Inferior parietal cortex (tissue), 1 donor: Measurements from ENCODE around the gene TKFC.

Experiments used
- DNase-seq: peaks from one replicate; pipeline ENCODE4 v3.0.0-alpha.2; 2016; ENCODE audit errors: extremely low spot score

TKFC gene

DNA sequence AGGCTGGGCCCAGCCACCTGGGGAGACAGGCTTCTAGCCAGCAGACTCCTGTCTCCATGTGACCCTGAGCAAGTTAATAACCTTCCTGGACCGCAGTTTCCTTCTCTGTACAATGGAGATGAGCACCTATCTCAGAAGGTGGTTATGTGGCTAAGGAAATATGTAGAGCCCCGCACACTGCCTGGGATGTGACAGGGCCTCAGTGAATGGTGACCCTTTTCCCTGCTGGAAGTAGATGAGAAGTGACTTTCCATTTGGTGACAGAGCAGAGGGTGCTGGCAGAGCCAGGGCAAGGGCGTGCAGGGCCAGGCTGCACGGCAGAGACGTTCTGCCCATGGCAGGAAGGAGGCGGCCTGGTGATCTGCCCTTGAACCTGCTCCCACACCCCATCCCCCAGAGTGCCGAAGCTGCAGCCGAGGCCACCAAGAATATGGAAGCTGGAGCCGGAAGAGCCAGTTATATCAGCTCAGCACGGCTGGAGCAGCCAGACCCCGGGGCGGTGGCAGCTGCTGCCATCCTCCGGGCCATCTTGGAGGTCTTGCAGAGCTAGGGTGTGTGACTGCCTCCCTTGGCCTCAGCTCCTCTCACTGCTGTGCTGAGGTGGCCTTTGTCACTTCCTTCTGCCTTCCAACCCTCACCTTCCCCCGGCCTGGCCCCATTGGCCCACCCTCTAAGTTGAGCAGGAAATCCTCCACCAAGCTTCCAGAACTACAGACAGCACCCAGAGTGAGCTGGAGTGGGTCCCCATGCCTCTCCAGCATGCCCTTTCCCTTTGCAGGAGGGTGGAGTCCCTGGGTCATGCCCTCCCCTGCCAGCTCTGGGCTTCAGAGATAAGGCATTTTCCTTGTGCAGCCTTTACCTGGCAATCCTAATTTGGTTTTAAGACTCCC lies 13.2 kb downstream of the TKFC start:
- DNase-seq: no peak

DNA sequence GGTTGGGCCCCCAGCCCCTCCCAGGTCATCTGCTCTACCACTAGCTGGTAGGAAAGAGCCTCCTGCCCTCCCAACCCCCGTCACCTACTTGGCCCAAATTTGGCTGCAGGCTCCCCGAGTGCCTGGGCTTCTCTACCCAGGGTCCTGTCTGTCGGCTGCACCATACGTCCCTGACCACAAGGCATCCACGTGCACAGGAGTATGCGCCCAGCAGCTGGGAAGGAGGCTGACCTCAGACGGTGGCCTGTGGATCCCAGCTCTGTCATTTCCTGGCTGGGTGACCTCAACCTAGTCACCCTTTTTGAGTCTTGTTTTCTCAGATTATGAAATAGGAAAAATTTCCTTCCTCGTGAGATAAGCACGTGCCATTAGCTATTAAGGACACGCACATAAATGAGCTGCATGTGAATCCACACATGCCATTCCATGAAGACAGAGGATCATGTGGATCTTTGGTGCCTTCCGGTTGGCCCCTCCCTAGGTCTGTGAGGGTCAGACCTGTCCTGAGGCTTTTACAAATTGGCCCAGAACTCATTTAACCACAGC lies 15.0 kb downstream of the TKFC start:
- DNase-seq: no peak

DNA sequence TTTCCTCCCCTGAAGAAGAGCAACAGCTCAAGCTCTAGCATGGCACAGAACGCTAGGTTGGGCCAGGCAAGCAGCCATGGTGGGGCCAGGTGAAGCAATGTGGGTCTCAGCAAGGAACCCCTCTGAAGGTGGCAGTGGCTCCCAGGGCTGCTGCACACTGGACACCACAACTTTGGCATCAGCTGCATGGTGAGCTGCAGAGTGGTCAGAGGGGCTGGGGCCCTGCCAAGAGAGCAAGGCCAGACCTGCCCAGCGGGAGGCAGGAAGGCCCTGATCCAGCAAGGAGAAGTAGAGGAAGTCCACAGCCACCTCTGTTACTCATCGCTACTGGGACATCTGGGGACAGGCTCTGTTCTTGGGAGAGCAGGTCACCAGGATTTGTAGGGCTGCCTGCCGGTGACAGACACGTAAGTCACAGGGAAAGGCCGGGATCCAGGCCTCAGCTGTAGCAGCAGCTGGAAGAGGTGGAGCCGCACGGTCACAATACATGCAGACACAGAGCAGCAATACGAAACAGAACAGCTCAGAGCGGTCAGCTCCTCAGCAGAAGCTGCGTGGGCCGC lies 16.2 kb downstream of the TKFC start:
- no peak for DNase-seq

DNA sequence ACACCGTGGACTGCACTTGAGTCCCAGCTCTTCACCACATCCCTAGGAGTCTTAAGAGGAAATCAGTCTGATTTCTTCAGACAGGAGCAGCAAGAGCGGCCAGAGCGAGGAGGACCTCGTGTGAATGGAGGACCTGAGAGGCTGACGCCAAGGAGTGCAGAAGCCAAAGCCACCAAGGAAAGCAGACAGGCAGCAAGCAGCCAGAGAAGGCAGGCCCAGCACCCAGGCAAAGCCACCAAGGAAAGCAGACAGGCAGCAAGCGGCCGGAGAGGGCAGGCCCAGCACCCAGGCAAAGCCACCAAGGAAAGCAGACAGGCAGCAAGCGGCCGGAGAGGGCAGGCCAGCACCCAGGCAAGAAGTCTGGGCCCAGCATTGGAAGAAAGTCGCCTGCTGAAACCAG lies 16.9 kb downstream of the TKFC start:
- no peak for DNase-seq

DNA sequence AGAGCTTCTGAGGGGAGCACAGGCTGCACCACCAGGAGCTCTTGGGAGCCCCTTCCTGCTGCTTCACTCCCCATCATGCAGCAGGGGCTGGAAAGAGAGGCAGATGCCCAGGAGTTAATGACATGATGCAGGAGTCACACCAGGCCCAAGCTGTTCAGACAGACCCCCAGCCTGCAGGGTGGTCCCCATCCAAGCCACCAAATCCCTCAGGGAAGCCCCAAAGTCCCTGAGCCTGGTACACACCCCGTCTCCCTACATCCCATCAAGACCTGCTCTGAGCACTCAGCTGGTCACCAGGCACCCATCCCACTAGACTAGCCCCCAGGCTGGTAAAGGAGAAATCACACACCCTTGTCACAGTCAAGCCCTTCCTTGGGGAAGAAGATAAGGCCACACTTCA lies 17.3 kb downstream of the TKFC start:
- no peak for DNase-seq

DNA sequence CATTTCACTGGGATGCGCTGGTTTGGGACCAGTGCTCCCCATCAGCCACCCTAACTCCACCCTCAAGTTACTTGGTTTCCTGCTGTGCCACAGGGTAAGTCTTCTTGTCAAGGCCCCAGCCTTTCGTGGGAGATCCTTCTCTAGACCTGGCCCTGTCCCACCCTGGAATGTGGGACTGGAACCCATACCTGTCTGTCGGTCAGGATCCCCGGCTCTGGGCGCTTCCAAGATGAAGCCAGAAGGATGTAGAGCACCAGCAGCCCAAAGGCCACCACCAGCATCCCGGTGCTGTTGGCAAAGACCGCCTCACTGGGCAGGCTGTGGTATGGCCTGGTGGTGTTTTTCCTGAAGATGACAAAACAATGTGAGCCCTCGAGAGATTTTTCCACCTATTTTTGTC lies 17.8 kb downstream of the TKFC start:
- no peak for DNase-seq

DNA sequence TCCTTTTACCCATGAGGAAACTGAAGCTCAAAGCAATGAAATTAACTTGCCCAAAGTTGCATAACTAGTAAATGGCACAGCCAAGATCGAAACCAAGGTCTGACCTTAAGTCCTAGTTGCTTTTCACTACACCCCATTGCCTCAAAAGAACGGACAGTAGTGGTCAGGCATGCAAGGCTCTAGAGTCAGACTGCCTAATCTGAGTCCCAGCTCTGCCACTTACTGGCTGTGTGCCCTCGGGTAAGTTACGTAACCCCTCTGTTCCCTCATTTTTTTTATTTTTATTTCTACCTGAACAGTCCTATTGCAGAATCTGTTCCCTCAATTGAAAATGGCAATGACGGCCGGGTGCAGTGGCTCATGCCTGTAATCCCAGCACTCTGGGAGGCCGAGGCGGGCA lies 19.0 kb downstream of the TKFC start:
- no peak for DNase-seq

DNA sequence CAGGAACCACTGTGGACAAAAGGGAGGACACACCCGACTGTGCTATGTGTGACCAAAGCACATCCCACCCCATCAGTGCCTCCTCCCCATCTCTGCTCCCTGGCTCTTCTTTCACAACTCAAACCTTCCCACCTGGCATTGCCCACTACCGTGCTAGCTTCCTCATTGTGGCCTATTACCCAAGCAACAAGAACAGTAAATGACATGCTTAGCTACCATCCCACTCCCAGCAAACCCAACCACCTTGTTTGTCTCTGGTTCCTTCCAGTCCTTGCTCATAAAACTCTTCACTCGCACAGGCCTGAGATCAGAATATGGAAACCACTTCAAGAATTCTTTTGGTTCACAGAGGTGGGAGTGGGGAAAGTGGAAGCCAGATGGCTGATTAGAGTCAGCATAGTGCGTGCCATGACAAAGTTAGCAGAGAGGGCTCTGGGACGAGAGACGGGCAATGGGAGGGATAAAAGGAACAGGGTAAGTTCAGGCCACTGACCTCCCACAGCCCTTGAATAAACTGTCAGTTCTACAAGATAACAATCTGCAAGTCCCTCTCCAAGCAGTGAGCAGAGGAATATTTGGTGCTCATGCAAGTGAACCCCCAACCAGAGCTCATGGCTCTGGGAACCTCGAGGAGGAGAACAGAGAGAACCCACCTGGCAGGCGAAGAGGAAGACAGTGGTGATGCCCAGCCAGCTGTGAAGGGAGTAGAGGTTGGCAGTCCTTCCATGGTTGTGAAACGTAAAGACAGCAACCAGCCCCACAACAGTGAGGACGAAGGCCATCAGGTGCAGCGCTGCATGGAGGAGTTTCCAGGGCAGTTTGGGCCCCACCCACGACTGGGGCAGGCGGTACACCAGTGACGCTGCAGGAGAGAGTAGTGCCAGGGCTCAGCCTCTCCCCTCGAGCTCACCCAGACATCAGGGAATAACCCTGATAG lies 20.4 kb downstream of the TKFC start:
- DNase-seq: no peak

DNA sequence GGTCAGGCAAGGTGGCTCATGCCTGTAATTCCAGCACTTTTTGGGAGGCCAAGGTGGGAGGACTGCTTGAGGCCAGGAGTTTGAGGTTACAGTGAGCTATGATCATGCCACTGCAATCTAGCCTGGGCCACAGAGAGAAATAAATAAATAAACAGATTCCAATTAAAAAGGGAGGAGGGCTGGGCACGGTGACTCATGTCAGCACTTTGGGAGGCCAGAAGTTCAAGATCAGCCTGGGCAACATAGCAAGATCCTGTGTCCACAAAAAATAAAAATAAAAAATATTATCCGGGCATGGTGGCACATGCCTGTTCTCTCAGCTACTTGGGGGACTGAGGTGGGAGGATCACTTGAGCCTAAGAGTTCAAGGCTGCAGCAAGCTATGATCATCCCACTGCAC lies 21.2 kb downstream of the TKFC start:
- no peak for DNase-seq

DNA sequence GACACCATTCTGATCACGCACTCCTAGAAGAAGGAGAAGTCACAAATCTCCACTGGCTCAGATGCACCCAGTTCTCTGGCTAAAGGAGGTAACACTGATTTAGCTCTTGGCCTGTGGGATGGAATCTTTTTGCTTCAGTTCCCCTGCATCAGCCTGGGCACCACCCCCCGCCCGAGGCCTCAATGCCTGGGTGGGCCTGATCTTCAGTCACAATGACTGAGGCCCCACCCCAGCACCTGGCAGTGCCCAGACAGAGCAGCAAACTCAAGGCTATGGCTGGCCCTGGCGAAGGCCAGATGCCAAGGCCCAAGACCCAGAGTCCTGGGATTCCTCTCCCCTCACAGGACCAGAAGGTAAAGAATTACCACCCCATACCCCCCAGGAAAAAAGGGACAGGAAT lies 23.7 kb downstream of the TKFC start:
- no peak for DNase-seq

DNA sequence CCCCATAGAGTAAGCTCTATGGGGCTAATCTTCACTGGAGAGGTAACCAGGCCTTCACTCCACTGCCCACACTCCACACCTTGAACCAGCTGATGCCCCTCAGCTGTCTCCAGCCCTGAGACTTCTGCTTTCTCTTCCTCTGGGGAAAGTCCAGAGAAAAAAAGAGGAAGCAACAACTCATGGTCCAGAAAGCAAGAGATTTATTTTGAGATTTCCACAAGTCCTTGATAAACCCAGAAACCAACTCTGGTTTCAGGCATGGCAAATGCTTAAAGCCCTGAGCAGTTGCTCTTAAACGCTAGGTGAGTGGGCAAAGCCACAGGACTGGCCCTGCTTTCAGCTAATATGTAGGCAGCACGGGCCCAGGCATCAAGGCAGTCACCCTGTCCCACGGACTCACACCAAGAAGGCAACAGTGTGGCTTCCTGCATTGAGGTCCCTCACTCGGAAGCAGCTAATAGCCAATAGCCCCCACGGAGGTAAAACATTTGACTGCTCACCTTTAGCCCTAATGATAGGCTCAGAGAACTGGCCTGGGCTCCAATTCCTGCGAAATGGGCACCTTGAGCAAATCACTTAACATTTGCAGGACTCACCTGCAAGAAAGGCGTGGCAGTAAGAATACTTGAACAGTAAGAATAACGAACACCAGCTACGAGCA lies 24.3 kb downstream of the TKFC start:
- no peak for DNase-seq

DNA sequence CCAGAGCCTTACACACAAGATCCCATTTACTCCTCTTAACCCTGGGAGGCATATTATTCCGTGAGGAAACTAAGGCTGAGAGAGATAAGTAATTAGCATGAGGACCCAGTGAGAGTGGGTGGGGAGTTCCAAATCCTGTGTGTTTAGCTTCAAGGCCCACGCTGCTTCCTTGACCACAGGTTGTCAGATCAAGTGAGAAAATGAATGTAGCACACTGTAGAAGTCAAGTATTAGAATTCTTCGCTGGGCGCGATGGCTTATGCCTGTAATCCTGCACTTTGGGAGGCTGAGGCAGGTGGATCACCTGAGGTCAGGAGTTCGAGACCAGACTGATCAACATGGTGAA lies 24.8 kb downstream of the TKFC start:
- no peak for DNase-seq

DNA sequence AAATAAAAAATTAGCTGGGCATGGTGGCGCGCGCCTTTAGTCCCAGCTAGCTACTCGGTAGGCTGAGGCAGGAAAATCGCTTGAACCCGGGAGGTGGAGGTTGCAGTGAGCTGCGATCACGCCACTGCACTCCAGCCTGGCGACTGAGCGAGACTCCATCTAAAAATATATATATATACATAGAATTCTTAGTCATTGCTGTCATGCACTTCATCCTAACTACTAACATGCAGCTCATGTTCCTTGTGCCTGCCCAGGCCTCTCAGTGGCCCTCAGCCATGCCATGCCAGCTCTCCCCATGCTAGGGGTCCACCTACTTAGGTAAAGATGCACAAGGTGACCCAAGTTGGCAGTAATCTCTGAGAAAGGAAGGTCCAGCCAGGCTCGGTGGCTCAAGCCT lies 25.5 kb downstream of the TKFC start:
- no peak for DNase-seq

DNA sequence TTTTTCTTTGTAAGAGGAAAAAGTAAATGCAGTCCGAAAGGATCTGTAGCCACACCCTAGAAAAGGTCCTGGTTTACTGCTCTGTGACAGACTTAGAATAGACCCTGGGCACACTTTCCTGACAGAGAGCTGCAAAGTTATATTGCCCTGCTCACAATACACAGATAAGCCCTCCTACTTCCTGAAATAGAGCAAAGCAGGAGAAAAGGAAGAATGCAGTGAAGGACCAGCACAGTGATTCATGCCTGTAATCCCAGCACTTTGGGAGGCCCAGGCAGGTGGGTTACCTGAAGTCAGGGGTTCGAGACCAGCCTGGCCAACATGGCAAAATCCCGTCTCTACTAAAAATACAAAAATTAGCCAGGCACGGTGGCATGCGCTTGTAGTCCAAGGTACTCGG lies 26.5 kb downstream of the TKFC start:
- DNase-seq: no peak

DNA sequence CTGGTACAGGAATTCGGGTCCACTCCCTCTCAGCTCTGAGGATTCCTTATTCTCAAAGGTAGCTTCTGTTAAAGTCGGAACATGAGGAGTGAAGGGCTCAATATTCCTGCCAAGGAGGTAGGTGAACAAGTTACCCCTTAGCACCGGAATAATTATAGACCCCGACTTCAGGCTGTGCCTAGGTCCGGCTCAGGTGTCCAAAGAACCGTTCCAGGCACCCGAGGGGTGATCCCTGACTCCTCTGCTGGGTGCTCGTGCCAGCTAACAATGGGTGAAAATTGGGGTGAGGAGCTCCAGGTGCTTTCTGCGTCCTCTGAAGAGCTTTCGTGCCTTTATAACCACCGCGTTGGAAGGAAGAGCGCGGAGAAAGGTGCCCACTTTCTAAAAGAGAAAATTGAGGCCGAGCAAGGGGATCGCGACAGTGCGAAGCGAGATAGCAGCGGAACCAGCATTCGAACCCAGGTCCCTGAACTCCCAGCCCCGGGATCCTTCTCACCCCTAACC lies 28.3 kb downstream of the TKFC start:
- DNase-seq: no peak

DNA sequence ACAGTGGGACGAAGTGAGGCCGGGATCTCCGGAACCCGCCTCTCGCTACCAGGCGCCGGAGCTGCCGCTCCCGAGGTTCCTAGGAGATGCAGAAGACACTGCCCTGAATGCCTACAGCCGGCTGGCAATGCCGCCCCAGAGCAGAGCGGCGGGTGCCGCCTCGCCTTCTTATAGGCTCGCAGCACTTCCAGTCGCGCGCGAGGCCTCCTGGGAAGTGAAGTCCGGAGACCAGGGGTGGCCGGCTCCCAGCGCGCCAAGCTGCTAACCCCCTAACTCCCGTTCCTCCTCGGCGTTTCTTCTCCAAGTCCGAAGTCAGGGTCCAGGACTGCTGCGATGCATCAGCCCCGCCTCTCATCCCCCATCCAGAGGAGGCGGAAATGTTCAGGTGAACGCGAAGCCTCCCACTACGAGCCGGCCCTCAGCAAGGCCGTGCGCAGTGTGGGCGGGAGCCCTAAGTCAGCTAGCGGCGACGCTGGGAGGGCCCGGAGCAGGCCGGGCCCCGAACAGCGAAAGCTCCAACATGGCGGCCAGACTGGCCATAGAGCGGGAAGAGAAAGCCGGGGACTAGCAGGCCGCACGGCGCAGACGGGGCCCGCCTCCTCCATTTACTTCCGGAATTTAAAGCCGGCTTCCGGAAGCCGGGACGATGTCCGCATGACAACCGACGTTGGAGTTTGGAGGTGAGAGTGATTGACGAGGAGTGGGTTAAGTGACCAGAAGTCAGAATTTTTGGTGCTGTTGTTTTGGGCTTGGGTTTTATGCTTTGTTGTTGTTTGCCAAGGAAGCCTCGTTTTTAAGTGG lies 28.9 kb downstream of the TKFC start, which contains the start of the genes CYB561A3 and TMEM138:
CYB561A3 (minus strand) TSS at position 142 of the 801 bp plus-strand sequence. CDS start 5,169 bp downstream, outside the sequence.
TMEM138 (plus strand) TSS at position 634 of the 801 bp plus-strand sequence. CDS start 2,017 bp downstream, outside the sequence.
- peak; percentile 94 for DNase-seq

DNA sequence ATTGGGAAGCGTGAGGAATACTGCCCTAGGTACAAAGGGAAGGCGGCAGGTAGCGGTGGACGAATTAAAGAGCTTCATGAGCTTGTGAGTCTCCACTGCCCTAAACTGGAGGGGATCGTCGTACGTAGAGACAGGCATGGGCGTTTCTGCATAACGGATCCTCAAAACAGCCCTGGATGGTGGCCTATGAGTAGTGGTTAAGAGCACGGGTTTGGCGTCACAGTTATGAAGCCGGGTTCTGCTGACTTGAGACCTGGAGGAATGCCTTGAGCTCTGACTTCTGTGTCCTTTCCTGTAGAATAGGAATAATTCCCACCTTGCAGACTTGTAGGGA lies 29.5 kb downstream of the TKFC start:
- DNase-seq: no peak

DNA sequence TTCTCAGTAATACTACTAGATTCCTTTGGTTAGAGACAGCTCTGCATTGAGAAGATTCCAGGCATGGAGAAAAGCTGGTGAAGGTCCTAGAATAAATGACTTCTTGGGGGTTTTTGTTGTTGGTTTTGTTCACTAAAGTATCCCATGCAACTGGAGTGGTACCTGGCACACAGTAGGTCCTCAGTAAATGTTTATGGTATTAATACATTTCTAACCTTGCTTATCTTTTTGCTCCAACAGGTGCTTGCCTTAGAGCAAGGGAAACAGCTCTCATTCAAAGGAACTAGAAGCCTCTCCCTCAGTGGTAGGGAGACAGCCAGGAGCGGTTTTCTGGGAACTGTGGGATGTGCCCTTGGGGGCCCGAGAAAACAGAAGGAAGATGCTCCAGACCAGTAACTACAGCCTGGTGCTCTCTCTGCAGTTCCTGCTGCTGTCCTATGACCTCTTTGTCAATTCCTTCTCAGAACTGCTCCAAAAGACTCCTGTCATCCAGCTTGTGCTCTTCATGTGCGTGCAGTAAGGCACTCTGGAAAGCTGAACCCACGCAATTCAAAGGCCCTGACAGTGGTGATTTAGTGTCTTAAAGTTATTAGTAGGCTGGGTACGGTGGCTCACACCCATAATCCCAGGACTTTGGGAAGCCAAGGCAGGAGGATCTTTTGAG lies 31.1 kb downstream of the TKFC start:
- DNase-seq: no peak

DNA sequence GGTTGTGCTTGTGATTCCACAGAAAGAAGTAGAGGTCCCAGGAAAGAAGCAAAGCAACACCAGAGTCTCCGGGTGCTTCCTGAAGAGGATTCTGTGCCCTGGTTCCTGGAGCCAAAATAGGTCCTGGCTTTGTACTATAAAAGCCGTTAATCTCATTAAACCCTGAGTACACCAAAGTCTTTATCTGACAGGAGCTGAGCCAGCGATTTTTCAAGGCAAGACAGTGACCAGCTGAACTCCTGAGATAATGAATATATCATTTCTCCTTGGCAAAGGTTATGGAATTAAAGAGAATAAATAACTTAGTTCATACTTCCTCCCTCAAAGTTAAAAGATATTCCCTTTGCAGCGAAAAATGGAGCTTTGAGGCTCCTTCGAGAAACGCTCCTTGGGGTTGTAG lies 34.4 kb downstream of the TKFC start:
- no peak for DNase-seq

DNA sequence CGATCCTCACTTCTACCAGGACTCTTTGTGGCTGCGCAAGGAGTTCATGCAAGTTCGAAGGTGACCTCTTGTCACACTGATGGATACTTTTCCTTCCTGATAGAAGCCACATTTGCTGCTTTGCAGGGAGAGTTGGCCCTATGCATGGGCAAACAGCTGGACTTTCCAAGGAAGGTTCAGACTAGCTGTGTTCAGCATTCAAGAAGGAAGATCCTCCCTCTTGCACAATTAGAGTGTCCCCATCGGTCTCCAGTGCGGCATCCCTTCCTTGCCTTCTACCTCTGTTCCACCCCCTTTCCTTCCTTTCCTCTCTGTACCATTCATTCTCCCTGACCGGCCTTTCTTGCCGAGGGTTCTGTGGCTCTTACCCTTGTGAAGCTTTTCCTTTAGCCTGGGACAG lies 35.6 kb downstream of the TKFC start:
- no peak for DNase-seq
